HepG2 (cell line): Measurements from ENCODE around the gene CPNE1. TPM values are rescaled to one million over a fixed set of nuclear protein-coding genes. Genes with fewer than 3 reads are reported as not detected.

Experiments used
- FOXA1 ChIP-seq, 2 experiments: fragments of 450-650 bp in 1 of 2; sonication (generic) in 1 of 2; formaldehyde crosslinking in 1 of 2; IDR thresholded peaks; 2 replicates each; pipeline versions ENCODE4 v1.4.0 to v1.6.1; 2016 to 2020; ENCODE audit warnings: missing genetic modification reagents in 1 of 2
- FOXO4 ChIP-seq: sonication (generic); formaldehyde crosslinking; conservative IDR thresholded peaks from 2 replicates; pipeline ENCODE4 v1.8.1; 2023; ENCODE audit warnings: missing genetic modification reagents
- FOXP1 ChIP-seq, 2 experiments: fragments of 450-650 bp in 1 of 2; IDR thresholded peaks; 2 replicates each; pipeline ENCODE4 v1.6.1; 2017 to 2018; ENCODE audit warnings: antibody characterized with exemption in 1 of 2
- GATAD1 ChIP-seq: IDR thresholded peaks from 2 replicates; pipeline ENCODE4 v1.6.1; 2016; ENCODE audit warnings: missing genetic modification reagents, missing compliant biosample characterization
- GMEB1 ChIP-seq: sonication (generic); formaldehyde crosslinking; IDR thresholded peaks from 2 replicates; pipeline ENCODE4 v1.5.1; 2020; ENCODE audit warnings: missing genetic modification reagents, mild to moderate bottlenecking, borderline replicate concordance
- HNF1A ChIP-seq, 2 experiments: sonication (generic) in 1 of 2; formaldehyde crosslinking in 1 of 2; IDR thresholded peaks; 2 replicates each; pipeline versions ENCODE4 v1.4.0 to v1.6.1; 2016 to 2020; ENCODE audit warnings: borderline replicate concordance in 1 of 2, low read depth in 1 of 2, mild to moderate bottlenecking in 1 of 2, missing genetic modification reagents in 1 of 2
- KDM6A ChIP-seq: IDR thresholded peaks from 2 replicates; pipeline ENCODE4 v1.6.1; 2016; ENCODE audit warnings: low read depth
- MEF2D ChIP-seq: sonication (generic); formaldehyde crosslinking; IDR thresholded peaks from 2 replicates; pipeline ENCODE4 v1.5.1; 2020; ENCODE audit warnings: mild to moderate bottlenecking, missing genetic modification reagents
- MIXL1 ChIP-seq: IDR thresholded peaks from 2 replicates; pipeline ENCODE4 v1.6.1; 2016
- PHF20 ChIP-seq: sonication (generic); formaldehyde crosslinking; IDR thresholded peaks from 2 replicates; pipeline ENCODE4 v1.5.0; 2020; ENCODE audit warnings: mild to moderate bottlenecking, missing genetic modification reagents
- POLR2G ChIP-seq: fragments of 200-400 bp; formaldehyde crosslinking; IDR thresholded peaks from 2 replicates; pipeline ENCODE4 v1.6.1; 2018; ENCODE audit warnings: mild to moderate bottlenecking, low read depth, low read length, moderate library complexity
- RORA ChIP-seq: sonication (generic); formaldehyde crosslinking; IDR thresholded peaks from 2 replicates; pipeline ENCODE4 v1.5.0; 2020; ENCODE audit warnings: mild to moderate bottlenecking, missing genetic modification reagents, moderate library complexity
- RXRB ChIP-seq: IDR thresholded peaks from 2 replicates; pipeline ENCODE4 v1.6.1; 2016; ENCODE audit warnings: borderline replicate concordance, missing genetic modification reagents, missing compliant biosample characterization
- SOX6 ChIP-seq, 2 experiments: fragments of 450-650 bp in 1 of 2; sonication (generic) in 1 of 2; formaldehyde crosslinking in 1 of 2; IDR thresholded peaks; 2 replicates each; pipeline versions ENCODE4 v1.4.0 to v1.6.1; 2017 to 2020; ENCODE audit warnings: antibody characterized with exemption in 1 of 2, mild to moderate bottlenecking in 1 of 2, missing genetic modification reagents in 1 of 2
- TEAD3 ChIP-seq: optimal IDR thresholded peaks from 2 replicates; pipeline ENCODE3; 2016; ENCODE audit warnings: borderline replicate concordance
- ZBTB34 ChIP-seq: sonication (generic); formaldehyde crosslinking; IDR thresholded peaks from 2 replicates; pipeline ENCODE4 v1.8.0; 2022; ENCODE audit warnings: mild to moderate bottlenecking, missing genetic modification reagents
- ZBTB7B ChIP-seq: sonication (generic); formaldehyde crosslinking; IDR thresholded peaks from 2 replicates; pipeline ENCODE4 v1.4.0; 2020; ENCODE audit warnings: missing genetic modification reagents
- ZFP36L1 ChIP-seq: sonication (generic); formaldehyde crosslinking; IDR thresholded peaks from 2 replicates; pipeline ENCODE4 v1.8.0; 2022; ENCODE audit warnings: mild to moderate bottlenecking, missing genetic modification reagents, moderate library complexity
- ZNF672 ChIP-seq: sonication (generic); formaldehyde crosslinking; IDR thresholded peaks from 2 replicates; pipeline ENCODE4 v1.8.1; 2022; ENCODE audit warnings: missing genetic modification reagents
- polyA plus RNA-seq, 8 experiments: library from polyadenylated mRNA; depleted of rRNA in 3 of 8; stranded (reverse) in 7 of 8; unstranded in 1 of 8; fragments of >200 nt; fragmentation: Illumina TruSeq in 4 of 8; extraction: Trizol in 4 of 8; gene quantifications; 2 replicates each; pipeline versions ENCODE4 v1.2.1 to v1.2.3, GENCODE V29; 2011 to 2016; ENCODE audit warnings: low read depth in 4 of 8, missing spikeins in 1 of 8, mixed read lengths in 1 of 8; ENCODE audit not compliant: insufficient read depth in 1 of 8
- total RNA-seq, 5 experiments: library from RNA; depleted of rRNA; stranded (reverse); fragments of >200 nt; fragmentation: Illumina TruSeq; extraction: Trizol; gene quantifications; 2 replicates each; pipeline ENCODE4 v1.2.3, GENCODE V29; 2016; ENCODE audit warnings: low read depth in 1 of 5
- TF ChIP-seq, protein P1 (sequence below): sonication (generic); formaldehyde crosslinking; IDR thresholded peaks from 2 replicates; pipeline ENCODE4 v1.5.0; 2020; ENCODE audit warnings: missing genetic modification reagents

Gene CPNE1
- total and polyA plus RNA-seq, 2 of the 13 experiments (the other 11 are each of a cell fraction or from before 2014, with no cell fraction given), result 408 to 431 TPM

- TF ChIP-seq GMEB1 (CRISPR knock-in tag) (no peak), KDM6A (CRISPR knock-in tag) (no peak), MIXL1 (CRISPR knock-in tag) (0 out of 2 replicates have a peak, but pooled peaks have one; percentile 18), ZNF672 (CRISPR knock-in tag) (no peak), ZBTB7B (CRISPR knock-in tag) (no peak), PHF20 (no peak), HNF1A (IDR thresholded peaks at IDR 0.05; ENCODE audit: low read depth) (no peak), HNF1A (CRISPR knock-in tag; IDR thresholded peaks at IDR 0.05; ENCODE audit: borderline replicate concordance) (no peak), RORA (CRISPR knock-in tag) (no peak), SOX6 (IDR thresholded peaks at IDR 0.05) (no peak), SOX6 (CRISPR knock-in tag; IDR thresholded peaks at IDR 0.05) (peak; percentile 38; the same call in 1 of the 2 replicates), FOXO4 (CRISPR knock-in tag) (no peak), FOXA1 (IDR thresholded peaks at IDR 0.05) (no peak), FOXA1 (CRISPR knock-in tag; IDR thresholded peaks at IDR 0.05) (peak; percentile 84), FOXP1 (IDR thresholded peaks at IDR 0.05) (no peak), FOXP1 (CRISPR knock-in tag; IDR thresholded peaks at IDR 0.05) (peak; percentile 35; the same call in 1 of the 2 replicates), RXRB (peak; percentile 89), ZBTB34 (CRISPR knock-in tag) (no peak), POLR2G (0 out of 2 replicates have a peak, but pooled peaks have one; percentile 10), TEAD3 (CRISPR knock-in tag) (peak; percentile 42), ZFP36L1 (CRISPR knock-in tag) (0 out of 2 replicates have a peak, but pooled peaks have one; percentile 41), GATAD1 (CRISPR knock-in tag) (0 out of 2 replicates have a peak, but pooled peaks have one; percentile 44), MEF2D (0 out of 2 replicates have a peak, but pooled peaks have one; percentile 45)
- TF ChIP-seq, protein P1, sequence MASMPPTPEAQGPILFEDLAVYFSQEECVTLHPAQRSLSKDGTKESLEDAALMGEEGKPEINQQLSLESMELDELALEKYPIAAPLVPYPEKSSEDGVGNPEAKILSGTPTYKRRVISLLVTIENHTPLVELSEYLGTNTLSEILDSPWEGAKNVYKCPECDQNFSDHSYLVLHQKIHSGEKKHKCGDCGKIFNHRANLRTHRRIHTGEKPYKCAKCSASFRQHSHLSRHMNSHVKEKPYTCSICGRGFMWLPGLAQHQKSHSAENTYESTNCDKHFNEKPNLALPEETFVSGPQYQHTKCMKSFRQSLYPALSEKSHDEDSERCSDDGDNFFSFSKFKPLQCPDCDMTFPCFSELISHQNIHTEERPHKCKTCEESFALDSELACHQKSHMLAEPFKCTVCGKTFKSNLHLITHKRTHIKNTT (CRISPR knock-in tag), result no peak
Observed at GRCh38 chr20:35636095-35636494, 28.6 kb downstream of the CPNE1 start (continued).
